Astrocyte (in vitro differentiated cells and primary cell): ENCODE measurements around the gene CD46. TPM values are rescaled to one million over a fixed set of nuclear protein-coding genes. Genes with fewer than 3 reads are reported as not detected.

Experiments used
- DNase-seq: peaks from one replicate; pipeline ENCODE4 v3.0.0-alpha.2; 2010; ENCODE audit warnings: low read depth
- FAIRE-seq: peaks from 2 replicates; lab custom pipeline; 2011; peaks lifted over from hg19 to GRCh38; lab: Jason Lieb, UNC
- H2AFZ ChIP-seq: 2 replicates; pipeline ENCODE4 v1.6.0; 2012; ENCODE audit warnings: low read depth, low read length, inconsistent platforms
- H3K27ac ChIP-seq: 2 replicates; pipeline ENCODE4 v1.5.1; 2011; ENCODE audit warnings: low read depth, low read length, inconsistent platforms
- H3K27me3 ChIP-seq: 2 replicates; pipeline ENCODE4 v1.6.0; 2011; ENCODE audit warnings: low read length, inconsistent platforms; ENCODE audit not compliant: insufficient read depth
- H3K36me3 ChIP-seq: 2 replicates; pipeline ENCODE4 v1.5.1; 2011; ENCODE audit warnings: low read length, inconsistent platforms; ENCODE audit not compliant: insufficient read depth
- H3K4me1 ChIP-seq: 2 replicates; pipeline ENCODE4 v1.5.1; 2011; ENCODE audit warnings: low read length, inconsistent platforms; ENCODE audit not compliant: insufficient read depth
- H3K4me2 ChIP-seq: 2 replicates; pipeline ENCODE4 v1.6.0; 2012; ENCODE audit warnings: low read length, inconsistent platforms
- H3K4me3 ChIP-seq: 2 replicates; pipeline ENCODE4 v1.5.1; 2011; ENCODE audit warnings: low read depth, mild to moderate bottlenecking, low read length, inconsistent platforms; ENCODE audit not compliant: insufficient read depth
- H3K79me2 ChIP-seq: 2 replicates; pipeline ENCODE4 v1.6.0; 2012; ENCODE audit warnings: mild to moderate bottlenecking, low read length, inconsistent platforms; ENCODE audit not compliant: insufficient read depth
- H3K9ac ChIP-seq: 2 replicates; pipeline ENCODE4 v1.6.0; 2012; ENCODE audit warnings: mild to moderate bottlenecking, low read length, inconsistent platforms
- H3K9me3 ChIP-seq: 2 replicates; pipeline ENCODE4 v1.5.1; 2012; ENCODE audit warnings: low read depth, mild to moderate bottlenecking, low read length, inconsistent platforms; ENCODE audit not compliant: insufficient read depth
- H4K20me1 ChIP-seq: 2 replicates; pipeline ENCODE4 v1.6.0; 2012; ENCODE audit warnings: low read length, inconsistent platforms; ENCODE audit not compliant: insufficient read depth
- H3K27ac Mint-ChIP-seq: one replicate; pipeline ENCODE4 v1.8.0; 2021; ENCODE audit warnings: mild to moderate bottlenecking, mixed read lengths; ENCODE audit not compliant: unreplicated experiment
- H3K27me3 Mint-ChIP-seq: one replicate; pipeline ENCODE4 v1.8.0; 2021; ENCODE audit warnings: low read depth, mixed read lengths; ENCODE audit not compliant: unreplicated experiment
- H3K36me3 Mint-ChIP-seq: one replicate; pipeline ENCODE4 v1.8.0; 2021; ENCODE audit warnings: low read depth, mixed read lengths; ENCODE audit not compliant: unreplicated experiment
- H3K4me1 Mint-ChIP-seq: one replicate; pipeline ENCODE4 v1.8.0; 2021; ENCODE audit warnings: low read depth, mixed read lengths; ENCODE audit not compliant: unreplicated experiment
- H3K4me3 Mint-ChIP-seq: one replicate; pipeline ENCODE4 v1.8.0; 2021; ENCODE audit warnings: mild to moderate bottlenecking, moderate library complexity, mixed read lengths; ENCODE audit not compliant: unreplicated experiment
- H3K9me3 Mint-ChIP-seq: one replicate; pipeline ENCODE4 v1.8.0; 2021; ENCODE audit warnings: mild to moderate bottlenecking, mixed read lengths; ENCODE audit not compliant: unreplicated experiment
- CTCF ChIP-seq: IDR thresholded peaks from 2 replicates; pipeline ENCODE4 v1.5.1; 2011; ENCODE audit warnings: low read depth, mild to moderate bottlenecking, inconsistent platforms, low read length, moderate library complexity; ENCODE audit not compliant: insufficient read depth
- EZH2 ChIP-seq: IDR thresholded peaks from 2 replicates; pipeline ENCODE4 v1.6.1; 2012; ENCODE audit warnings: mild to moderate bottlenecking, low read length, inconsistent platforms; ENCODE audit not compliant: insufficient read depth
- total RNA-seq: library from RNA; stranded (reverse); gene quantifications from 2 replicates; pipeline ENCODE4 v1.2.1, GENCODE V29; 2021

The CD46 gene
- total RNA-seq, 1 donor from 2014 or later: 176 TPM

- no peaks in the 10 kb centered on the region for H4K20me1 ChIP-seq
- H3K4me1 ChIP-seq: peaks cover 7% of the 10 kb centered on the region
- no peaks in the 10 kb centered on the region for H3K36me3 ChIP-seq
- Mint-ChIP-seq H3K27ac (no peak overlapping the region), H3K27me3 (peaks cover 8% of the 10 kb centered on the region), H3K4me1 (no peaks in the 10 kb centered on the region), H3K4me3 (no peak overlapping the region), H3K9me3 (peaks cover 2% of the 10 kb centered on the region), H3K36me3 (no peaks in the 10 kb centered on the region)
- FAIRE-seq (no peak), DNase-seq (no peak)
- no peaks in the 10 kb centered on the region for H3K9me3 ChIP-seq
- no peaks in the 10 kb centered on the region for H3K27me3 ChIP-seq
- TF ChIP-seq CTCF: no peak
- TF ChIP-seq EZH2: no peak
- H2AFZ ChIP-seq: no peak overlapping the region
- no peak overlapping the region for H3K4me3 ChIP-seq
- H3K79me2 ChIP-seq: peaks cover 3% of the 10 kb centered on the region
- H3K9ac ChIP-seq: no peak overlapping the region
- H3K4me2 ChIP-seq: no peak overlapping the region
- H3K27ac ChIP-seq: no peak overlapping the region
These were observed 92.5 kb downstream of the CD46 start for GRCh38 chr1:207844371-207844770.

Other genes starting within 250 kb of the CD46 start
- not detected in 2 replicates for gene CR1L, start 106.9 kb upstream of the CD46 start, total RNA-seq
- gene CD34, start 159.1 kb downstream of the CD46 start, total RNA-seq: 0.29 and 0.45 TPM in 2 replicates